ENCODE data around the gene HBS1L.

HBS1L gene

GRCh38 chr6:135012764-135013163 is 41.9 kb downstream of the HBS1L start:
- DNase-seq (ENCODE audit: low read depth): no peak
- H3K4me3 ChIP-seq (ENCODE audit: low read depth, low read length): no peak overlapping the region
- TF ChIP-seq, protein P1, sequence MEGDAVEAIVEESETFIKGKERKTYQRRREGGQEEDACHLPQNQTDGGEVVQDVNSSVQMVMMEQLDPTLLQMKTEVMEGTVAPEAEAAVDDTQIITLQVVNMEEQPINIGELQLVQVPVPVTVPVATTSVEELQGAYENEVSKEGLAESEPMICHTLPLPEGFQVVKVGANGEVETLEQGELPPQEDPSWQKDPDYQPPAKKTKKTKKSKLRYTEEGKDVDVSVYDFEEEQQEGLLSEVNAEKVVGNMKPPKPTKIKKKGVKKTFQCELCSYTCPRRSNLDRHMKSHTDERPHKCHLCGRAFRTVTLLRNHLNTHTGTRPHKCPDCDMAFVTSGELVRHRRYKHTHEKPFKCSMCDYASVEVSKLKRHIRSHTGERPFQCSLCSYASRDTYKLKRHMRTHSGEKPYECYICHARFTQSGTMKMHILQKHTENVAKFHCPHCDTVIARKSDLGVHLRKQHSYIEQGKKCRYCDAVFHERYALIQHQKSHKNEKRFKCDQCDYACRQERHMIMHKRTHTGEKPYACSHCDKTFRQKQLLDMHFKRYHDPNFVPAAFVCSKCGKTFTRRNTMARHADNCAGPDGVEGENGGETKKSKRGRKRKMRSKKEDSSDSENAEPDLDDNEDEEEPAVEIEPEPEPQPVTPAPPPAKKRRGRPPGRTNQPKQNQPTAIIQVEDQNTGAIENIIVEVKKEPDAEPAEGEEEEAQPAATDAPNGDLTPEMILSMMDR (IDR thresholded peaks at IDR 0.05; ENCODE audit: control insufficient read depth, extremely low read depth, insufficient read depth): no peak

DNA sequence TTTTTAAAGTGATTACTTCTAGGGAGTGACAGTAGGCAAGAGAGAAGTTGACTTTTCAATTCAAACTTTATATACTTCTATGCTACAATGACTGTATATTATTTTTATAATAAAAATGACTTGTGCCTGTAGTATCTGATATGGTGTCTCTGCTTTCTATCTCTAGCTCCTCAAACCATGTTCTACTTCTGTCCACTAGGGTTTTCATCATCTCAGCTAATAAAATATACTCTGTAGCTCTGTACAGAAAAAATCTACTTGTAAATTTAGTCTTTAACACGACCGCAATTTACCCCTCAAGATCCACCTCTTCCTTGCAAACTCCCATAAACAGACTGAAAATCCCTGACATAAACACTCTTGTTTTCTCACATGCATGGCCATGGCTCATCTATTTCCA is 42.3 kb downstream of the HBS1L start:
- TF ChIP-seq, protein P1 (IDR thresholded peaks at IDR 0.05; ENCODE audit: control insufficient read depth, extremely low read depth, insufficient read depth): no peak
- DNase-seq (ENCODE audit: low read depth): no peak
- no peak overlapping the region for H3K4me3 ChIP-seq (ENCODE audit: low read depth, low read length)

DNA sequence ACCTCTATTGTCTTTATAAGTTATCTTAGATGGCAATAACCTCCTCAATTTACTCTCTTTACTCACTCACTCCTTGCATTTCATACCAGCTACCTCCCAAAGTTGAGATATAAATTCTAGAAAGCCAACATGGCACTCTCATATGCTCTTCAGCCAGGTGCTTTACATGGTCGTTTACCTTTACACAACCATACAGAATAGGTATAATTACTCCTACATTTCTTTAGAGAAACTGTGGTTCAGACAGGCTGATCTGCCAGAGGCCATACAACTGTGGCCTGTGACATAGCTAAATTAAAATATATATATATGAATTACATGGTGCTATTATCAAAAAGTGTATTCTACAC is 45.7 kb downstream of the HBS1L start:
- no peak for DNase-seq (ENCODE audit: low read depth)
- TF ChIP-seq, protein P1 (IDR thresholded peaks at IDR 0.05; ENCODE audit: control insufficient read depth, extremely low read depth, insufficient read depth): no peak
- H3K4me3 ChIP-seq (ENCODE audit: low read depth, low read length): no peak overlapping the region

DNA sequence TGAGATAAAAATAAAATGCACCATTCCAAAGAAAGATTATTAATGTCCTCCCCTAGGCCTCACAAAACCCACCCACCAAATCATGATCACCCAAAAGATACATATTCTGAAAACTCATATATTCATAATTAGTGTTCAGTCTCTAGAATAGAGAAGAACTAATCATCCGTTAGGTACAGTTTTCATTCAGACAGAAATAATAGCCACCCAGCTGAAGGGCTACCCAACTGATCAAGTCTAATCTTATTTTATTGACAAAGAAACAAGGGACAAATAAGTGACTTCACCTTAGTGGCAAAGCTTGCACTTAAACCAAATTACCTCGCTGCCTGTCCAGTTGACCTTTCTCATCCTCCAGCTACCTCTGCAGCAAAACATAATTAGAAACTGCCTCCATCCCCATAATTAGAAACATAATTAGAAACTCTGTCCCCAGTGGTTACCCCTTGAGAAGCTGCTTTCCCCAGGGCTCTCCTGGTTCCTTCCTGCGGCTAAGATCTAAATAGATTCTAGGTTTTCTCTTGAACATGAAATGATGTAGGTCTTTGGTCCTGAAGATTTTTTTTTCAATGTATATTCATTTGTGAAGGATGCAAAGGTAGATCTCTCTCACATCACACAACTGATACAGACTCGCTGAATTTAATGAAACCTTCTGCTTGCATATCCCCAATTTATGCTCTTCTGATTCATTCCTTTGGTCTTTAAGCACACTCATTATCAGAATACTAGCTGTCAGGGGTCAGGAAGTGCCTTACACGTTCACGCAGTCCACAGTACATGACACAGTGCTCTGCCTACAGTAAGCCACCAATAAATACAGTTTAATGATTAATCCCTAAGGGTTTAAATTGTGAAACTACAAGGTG is 46.3 kb downstream of the HBS1L start:
- DNase-seq (ENCODE audit: low read depth): no peak
- TF ChIP-seq, protein P1 (IDR thresholded peaks at IDR 0.05; ENCODE audit: control insufficient read depth, extremely low read depth, insufficient read depth): no peak
- no peak overlapping the region for H3K4me3 ChIP-seq (ENCODE audit: low read depth, low read length)

GRCh38 chr6:135006386-135006914 is 48.2 kb downstream of the HBS1L start:
- no peak for DNase-seq (ENCODE audit: low read depth)
- TF ChIP-seq, protein P1 (IDR thresholded peaks at IDR 0.05; ENCODE audit: control insufficient read depth, extremely low read depth, insufficient read depth): no peak

GRCh38 chr6:135004399-135004798 is 50.2 kb downstream of the HBS1L start:
- DNase-seq (ENCODE audit: low read depth): no peak
- TF ChIP-seq, protein P1 (IDR thresholded peaks at IDR 0.05; ENCODE audit: control insufficient read depth, extremely low read depth, insufficient read depth): no peak
- H3K4me3 ChIP-seq (ENCODE audit: low read depth, low read length): no peak overlapping the region

More at GRCh38 chr6:135006386-135006914, 48.2 kb downstream of the HBS1L start:
- no peak overlapping the region for H3K4me3 ChIP-seq (ENCODE audit: low read depth, low read length)

Data from LNCaP clone FGC (cell line).